Measurements from ENCODE around the gene TRAF2. TPM values are rescaled to one million over a fixed set of nuclear protein-coding genes. Genes with fewer than 3 reads are reported as not detected.
A peak's percentile ranks its signal among the peaks of the same experiment; 100 is the strongest.

TRAF2 gene
- total and polyA plus RNA-seq, 2 of the 13 experiments (the other 11 are each of a cell fraction or from before 2014, with no cell fraction given), result 12.4 to 13.6 TPM

- TF ChIP-seq PRDM10 (CRISPR knock-in tag; IDR thresholded peaks at IDR 0.05; ENCODE audit: low read depth), result no peak
- TF ChIP-seq GLMP (CRISPR knock-in tag; IDR thresholded peaks at IDR 0.05; ENCODE audit: borderline replicate concordance), result no peak
- peak; percentile 97 for TF ChIP-seq HNRNPL (IDR thresholded peaks at IDR 0.05; ENCODE audit: low read depth, low read length)
- TF ChIP-seq ZNF451 (CRISPR knock-in tag; IDR thresholded peaks at IDR 0.05), result no peak
- TF ChIP-seq ZGPAT (CRISPR knock-in tag; IDR thresholded peaks at IDR 0.05), result peak; percentile 21; the same call in 1 of the 2 replicates
- peak; percentile 29; the same call in 1 of the 2 replicates for TF ChIP-seq UBTF (CRISPR knock-in tag; IDR thresholded peaks at IDR 0.05)
- 0 out of 2 replicates have a peak, but pooled peaks have one; percentile 4 for TF ChIP-seq MTA1 (CRISPR knock-in tag; IDR thresholded peaks at IDR 0.05; ENCODE audit: borderline replicate concordance)
- TF ChIP-seq HMG20B (CRISPR knock-in tag; conservative IDR thresholded peaks at IDR 0.05), result no peak
- TF ChIP-seq AKAP8 (CRISPR knock-in tag; IDR thresholded peaks at IDR 0.05), result peak; percentile 2; the same call in 1 of the 2 replicates
- 0 out of 2 replicates have a peak, but pooled peaks have one; percentile 24 for TF ChIP-seq ZBTB7B (CRISPR knock-in tag; IDR thresholded peaks at IDR 0.05)
- no peak for TF ChIP-seq ZNF83 (CRISPR knock-in tag; IDR thresholded peaks at IDR 0.05; ENCODE audit: borderline replicate concordance)
- peak; percentile 19; the same call in 1 of the 2 replicates for TF ChIP-seq ARID4A (CRISPR knock-in tag; IDR thresholded peaks at IDR 0.05; ENCODE audit: borderline replicate concordance)
- no peak for TF ChIP-seq SOX13 (IDR thresholded peaks at IDR 0.05)
- no peak for TF ChIP-seq SOX13 (CRISPR knock-in tag; conservative IDR thresholded peaks at IDR 0.05 in 1 of 2, IDR thresholded peaks at IDR 0.05 in 1 of 2)
These were observed 27.2 kb upstream of the TRAF2 start (continued) for GRCh38 chr9:136858844-136859757.
